Activated CD4-positive, alpha-beta T cell treated with anti-CD3 and anti-CD28 coated beads, Interleukin-2, amount 10 ng/mL, durations not matched to agents 7 days and 5 days (primary cell): ENCODE measurements around the gene MSH5. TPM values are rescaled to one million over a fixed set of nuclear protein-coding genes. Genes with fewer than 3 reads are reported as not detected.
"Not testable (repeated sequence)": the region's sequence is repeated elsewhere in the genome, so short reads cannot be mapped to it uniquely, and the experiment has no call there.

ENCODE experiments used
- CTCF ChIA-PET: fragments of 350-600 bp; sonication (Branson Sonifier 250); formaldehyde crosslinking; loops from one replicate; lab custom pipeline; 2021; ENCODE audit warnings: antibody characterized with exemption; lab: Charles Lee
- POLR2A ChIA-PET: fragments of 350-600 bp; sonication (Branson Sonifier 250); formaldehyde crosslinking; loops from one replicate; lab custom pipeline; 2021; ENCODE audit warnings: antibody characterized with exemption; lab: Charles Lee
- DNase-seq: peaks from one replicate; pipeline ENCODE4 v3.0.0-alpha.2; 2020
- H3K27ac Mint-ChIP-seq: one replicate; pipeline ENCODE4 v1.8.0; 2021; ENCODE audit warnings: mild to moderate bottlenecking, moderate library complexity, mixed read lengths
- H3K27me3 Mint-ChIP-seq: one replicate; pipeline ENCODE4 v1.8.0; 2021; ENCODE audit warnings: mixed read lengths
- H3K36me3 Mint-ChIP-seq: one replicate; pipeline ENCODE4 v1.8.0; 2021; ENCODE audit warnings: low read depth, mixed read lengths
- H3K4me1 Mint-ChIP-seq: one replicate; pipeline ENCODE4 v1.8.0; 2021; ENCODE audit warnings: mixed read lengths
- H3K4me3 Mint-ChIP-seq: one replicate; pipeline ENCODE4 v1.8.0; 2021; ENCODE audit warnings: mild to moderate bottlenecking, moderate library complexity, mixed read lengths
- H3K9me3 Mint-ChIP-seq: one replicate; pipeline ENCODE4 v1.8.0; 2021; ENCODE audit warnings: mixed read lengths
- microRNA-seq: library from miRNA; unstranded; fragments of <30 nt; microRNA quantifications from one replicate; pipeline ENCODE4 v1.2.0, GENCODE V29; 2021; ENCODE audit warnings: borderline microRNAs expressed, borderline replicate concordance
- total RNA-seq, 2 experiments: library from RNA; stranded (reverse); gene quantifications; one replicate each; pipeline ENCODE4 v1.2.3, GENCODE V29; 2021

MSH5 gene
- total RNA-seq, 2 experiments from 2014 or later = 56.1 to 58.0 TPM

- H3K27me3 Mint-ChIP-seq, H3K9me3 Mint-ChIP-seq, DNase-seq, H3K4me3 Mint-ChIP-seq, H3K27ac Mint-ChIP-seq, POLR2A ChIA-PET: not testable (repeated sequence)
- peaks cover 24% of the 10 kb centered on the region for H3K36me3 Mint-ChIP-seq
- CTCF ChIA-PET = interaction anchor here (0.7 to 4.1 kb wide), 3 partner anchors 12 to 80 kb away, joined by 4 to 29 read pairs (median 5); partner anchors contain the start of gene VARS1
- peaks cover 44% of the 10 kb centered on the region for H3K4me1 Mint-ChIP-seq
Observed at GRCh38 chr6:31808599-31808998, 68.8 kb downstream of the MSH5 start.

- POLR2A ChIA-PET = no interaction called here
- peak overlapping the region; percentile 85 for H3K27ac Mint-ChIP-seq
- no peaks in the 10 kb centered on the region for H3K9me3 Mint-ChIP-seq
- H3K4me3 Mint-ChIP-seq = no peak overlapping the region
- no peaks in the 10 kb centered on the region for H3K27me3 Mint-ChIP-seq
- H3K36me3 Mint-ChIP-seq = peaks cover 24% of the 10 kb centered on the region
- peaks cover 33% of the 10 kb centered on the region for H3K4me1 Mint-ChIP-seq
- CTCF ChIA-PET = interaction anchor here (0.6 to 1.0 kb wide), 5 partner anchors 8 to 197 kb away, joined by 3 to 4 read pairs (median 3); partner anchors contain the start of gene AIF1
- DNase-seq = no peak
Observed at GRCh38 chr6:31811645-31812044, 71.8 kb downstream of the MSH5 start.

Small RNAs within 50 kb of the gene (microRNA-seq; reads per million reads assigned to microRNA genes)
- gene MIR4646 = not detected

Other genes with a start within 250 kb of the MSH5 start
- gene MICB, start 241.9 kb upstream of the MSH5 start, total RNA-seq = 10 to 100 TPM; 54.2 to 55.7 TPM
- not detected for gene MCCD1, start 211.0 kb upstream of the MSH5 start, total RNA-seq
- 100 to 1,000 TPM; 420 to 442 TPM for gene DDX39B, start 198.0 kb upstream of the MSH5 start, total RNA-seq
- 1 to 10 TPM; 3.6 to 3.7 TPM for gene ATP6V1G2, start 193.4 kb upstream of the MSH5 start, total RNA-seq
- gene NFKBIL1, start 192.4 kb upstream of the MSH5 start, total RNA-seq = 10 to 100 TPM; 15.8 to 16.0 TPM
- gene LTA, start 167.7 kb upstream of the MSH5 start, total RNA-seq = 10 to 100 TPM; 20.9 to 27.0 TPM
- gene TNF, start 164.4 kb upstream of the MSH5 start, total RNA-seq = 10 to 100 TPM; 46.5 to 47.1 TPM
- gene LTB, start 157.6 kb upstream of the MSH5 start, total RNA-seq = 100 to 1,000 TPM; 585 to 747 TPM
- 10 to 100 TPM; 33.3 to 36.8 TPM for gene LST1, start 153.7 kb upstream of the MSH5 start, total RNA-seq
- 10 to 100 TPM; 20.0 to 23.8 TPM for gene NCR3, start 147.0 kb upstream of the MSH5 start, total RNA-seq
- 10 to 100 TPM; 48.0 to 54.2 TPM for gene AIF1, start 124.8 kb upstream of the MSH5 start, total RNA-seq
- 100 to 1,000 TPM; 240 to 246 TPM for gene PRRC2A, start 119.3 kb upstream of the MSH5 start, total RNA-seq
- 100 to 1,000 TPM; 268 to 286 TPM for gene BAG6, start 87.3 kb upstream of the MSH5 start, total RNA-seq
- 1 to 10 TPM; 3.9 to 4.5 TPM for gene APOM, start 84.1 kb upstream of the MSH5 start, total RNA-seq
- 10 to 100 TPM; 20.2 to 20.9 TPM for gene C6orf47, start 79.2 kb upstream of the MSH5 start, total RNA-seq
- 10 to 100 TPM; 34.4 to 42.9 TPM for gene GPANK1, start 75.0 kb upstream of the MSH5 start, total RNA-seq
- gene CSNK2B, start 73.9 kb upstream of the MSH5 start, total RNA-seq = 100 to 1,000 TPM; 218 to 273 TPM
- gene LY6G5B, start 70.0 kb upstream of the MSH5 start, total RNA-seq = 10 to 100 TPM; 26.0 to 27.4 TPM
- 1 to 10 TPM; 1.7 to 2.1 TPM for gene LY6G5C, start 58.9 kb upstream of the MSH5 start, total RNA-seq
- 10 to 100 TPM; 47.2 to 54.1 TPM for gene ABHD16A, start 36.7 kb upstream of the MSH5 start, total RNA-seq
- gene LY6G6F, start 33.1 kb upstream of the MSH5 start, total RNA-seq = not detected
- not detected for gene LY6G6D, start 24.7 kb upstream of the MSH5 start, total RNA-seq
- gene LY6G6C, start 18.3 kb upstream of the MSH5 start, total RNA-seq = not detected
- under 1 TPM; 0.15 to 0.19 TPM for gene MPIG6B, start 16.6 kb upstream of the MSH5 start, total RNA-seq
- gene DDAH2, start 10.7 kb upstream of the MSH5 start, total RNA-seq = 10 to 100 TPM; 13.3 to 15.4 TPM
- gene CLIC1, start 3.5 kb upstream of the MSH5 start, total RNA-seq = 100 to 1,000 TPM; 525 to 561 TPM
- 10 to 100 TPM in 1 of 2 experiments, 1 to 10 TPM in 1; 9.8 to 12.0 TPM for gene SAPCD1, start 22.7 kb downstream of the MSH5 start, total RNA-seq
- 1 to 10 TPM; 5.2 to 5.4 TPM for gene VWA7, start 37.3 kb downstream of the MSH5 start, total RNA-seq
- gene VARS1, start 55.7 kb downstream of the MSH5 start, total RNA-seq = 100 to 1,000 TPM in 1 of 2 experiments, 10 to 100 TPM in 1; 85.0 to 100 TPM
- gene LSM2, start 67.0 kb downstream of the MSH5 start, total RNA-seq = 100 to 1,000 TPM; 103 to 109 TPM
- gene HSPA1L, start 75.3 kb downstream of the MSH5 start, total RNA-seq = 1 to 10 TPM; 3.3 to 3.5 TPM
- gene HSPA1A, start 75.5 kb downstream of the MSH5 start, total RNA-seq = 10 to 100 TPM; 89.8 to 92.7 TPM
- 10 to 100 TPM; 44.0 to 47.2 TPM for gene HSPA1B, start 87.7 kb downstream of the MSH5 start, total RNA-seq
- 10 to 100 TPM; 16.7 to 17.0 TPM for gene NEU1, start 122.8 kb downstream of the MSH5 start, total RNA-seq
- under 1 TPM in 1 of 2 experiments, not detected in 1; 0.15 TPM for gene SLC44A4, start 139.0 kb downstream of the MSH5 start, total RNA-seq
- 10 to 100 TPM; 70.4 to 71.6 TPM for gene EHMT2, start 157.7 kb downstream of the MSH5 start, total RNA-seq
- gene ZBTB12, start 162.1 kb downstream of the MSH5 start, total RNA-seq = 1 to 10 TPM; 1.3 to 1.8 TPM
- 1 to 10 TPM in 1 of 2 experiments, under 1 TPM in 1; 0.57 to 1.3 TPM for gene C2, start 187.7 kb downstream of the MSH5 start, total RNA-seq
- under 1 TPM in 1 of 2 experiments, not detected in 1; 0.37 TPM for gene CFB, start 206.1 kb downstream of the MSH5 start, total RNA-seq
- 10 to 100 TPM; 65.2 to 72.3 TPM for gene NELFE, start 219.0 kb downstream of the MSH5 start, total RNA-seq
- 100 to 1,000 TPM in 1 of 2 experiments, 10 to 100 TPM in 1; 88.0 to 101 TPM for gene SKIC2, start 219.2 kb downstream of the MSH5 start, total RNA-seq
- 10 to 100 TPM; 20.4 to 21.8 TPM for gene DXO, start 232.1 kb downstream of the MSH5 start, total RNA-seq
- gene C4A, start 242.1 kb downstream of the MSH5 start, total RNA-seq = 1 to 10 TPM; 3.0 to 4.2 TPM